ENCODE data around the gene LPAR5.
"Not testable (repeated sequence)": the region's sequence is repeated elsewhere in the genome, so short reads cannot be mapped to it uniquely, and the experiment has no call there.

The LPAR5 gene

GRCh38 chr12:6612652-6613014, 23.1 kb downstream of the LPAR5 start:
- DNase-seq: no peak
- in situ Hi-C loops (cut with MboI; ENCODE audit: low pct_unique_long_range_greater_than_20kb, low sequenced_read_pairs): no loop called here

- in situ Hi-C loops (cut with MboI; ENCODE audit: low pct_unique_long_range_greater_than_20kb, low sequenced_read_pairs): no loop called here
- no peak for DNase-seq
Observed at GRCh38 chr12:6612247-6612646, 23.5 kb downstream of the LPAR5 start.

- in situ Hi-C loops (cut with MboI; ENCODE audit: low pct_unique_long_range_greater_than_20kb, low sequenced_read_pairs): no loop called here
- DNase-seq: no peak
Observed at GRCh38 chr12:6608592-6609281, 27.0 kb downstream of the LPAR5 start.

- peak; percentile 96 for DNase-seq
- in situ Hi-C loops (cut with MboI; ENCODE audit: low pct_unique_long_range_greater_than_20kb, low sequenced_read_pairs): no loop called here
Observed at GRCh38 chr12:6607751-6608591, 27.8 kb downstream of the LPAR5 start.

- no peak for DNase-seq
- in situ Hi-C loops (cut with MboI; ENCODE audit: low pct_unique_long_range_greater_than_20kb, low sequenced_read_pairs): no loop called here
Observed at GRCh38 chr12:6606331-6607131, 29.2 kb downstream of the LPAR5 start.

GRCh38 chr12:6605421-6606330, 30.1 kb downstream of the LPAR5 start:
- DNase-seq: no peak
- in situ Hi-C loops (cut with MboI; ENCODE audit: low pct_unique_long_range_greater_than_20kb, low sequenced_read_pairs): no loop called here

- in situ Hi-C loops (cut with MboI; ENCODE audit: low pct_unique_long_range_greater_than_20kb, low sequenced_read_pairs): no loop called here
- DNase-seq: no peak
Observed at GRCh38 chr12:6604259-6605029, 31.3 kb downstream of the LPAR5 start.

GRCh38 chr12:6603095-6603567, 32.6 kb downstream of the LPAR5 start:
- no peak for DNase-seq

GRCh38 chr12:6602526-6602925, 33.2 kb downstream of the LPAR5 start:
- DNase-seq: no peak
- in situ Hi-C loops (cut with MboI; ENCODE audit: low pct_unique_long_range_greater_than_20kb, low sequenced_read_pairs): no loop called here

More at GRCh38 chr12:6603095-6603567, 32.6 kb downstream of the LPAR5 start:
- in situ Hi-C loops (cut with MboI; ENCODE audit: low pct_unique_long_range_greater_than_20kb, low sequenced_read_pairs): no loop called here

GRCh38 chr12:6595673-6596072, 40.1 kb downstream of the LPAR5 start:
- DNase-seq; in situ Hi-C loops (cut with MboI; ENCODE audit: low pct_unique_long_range_greater_than_20kb, low sequenced_read_pairs): not testable (repeated sequence)

GRCh38 chr12:6592087-6592486, 43.7 kb downstream of the LPAR5 start:
- DNase-seq: no peak
- in situ Hi-C loops (cut with MboI; ENCODE audit: low pct_unique_long_range_greater_than_20kb, low sequenced_read_pairs): no loop called here

GRCh38 chr12:6586569-6586968, 49.2 kb downstream of the LPAR5 start:
- DNase-seq; in situ Hi-C loops (cut with MboI; ENCODE audit: low pct_unique_long_range_greater_than_20kb, low sequenced_read_pairs): not testable (repeated sequence)

GRCh38 chr12:6584293-6584692, 51.5 kb downstream of the LPAR5 start:
- DNase-seq: no peak
- in situ Hi-C loops (cut with MboI; ENCODE audit: low pct_unique_long_range_greater_than_20kb, low sequenced_read_pairs): no loop called here

GRCh38 chr12:6582959-6583358, 52.8 kb downstream of the LPAR5 start:
- no peak for DNase-seq
- in situ Hi-C loops (cut with MboI; ENCODE audit: low pct_unique_long_range_greater_than_20kb, low sequenced_read_pairs): no loop called here

GRCh38 chr12:6582196-6582595, 53.6 kb downstream of the LPAR5 start:
- in situ Hi-C loops (cut with MboI; ENCODE audit: low pct_unique_long_range_greater_than_20kb, low sequenced_read_pairs): no loop called here

GRCh38 chr12:6575648-6576047, 60.1 kb downstream of the LPAR5 start:
- DNase-seq: no peak
- in situ Hi-C loops (cut with MboI; ENCODE audit: low pct_unique_long_range_greater_than_20kb, low sequenced_read_pairs): no loop called here

More at GRCh38 chr12:6582196-6582595, 53.6 kb downstream of the LPAR5 start:
- DNase-seq: peak; percentile 26

- in situ Hi-C loops (cut with MboI; ENCODE audit: low pct_unique_long_range_greater_than_20kb, low sequenced_read_pairs): no loop called here
- no peak for DNase-seq
Observed at GRCh38 chr12:6574576-6575295, 61.0 kb downstream of the LPAR5 start.
